ENCODE results near the gene PARN.
"Not testable (repeated sequence)": the region's sequence is repeated elsewhere in the genome, so short reads cannot be mapped to it uniquely, and the experiment has no call there.

GRCh38 chr16:14580926-14581325 lies 49.1 kb downstream of the PARN start:
- TF ChIP-seq, protein P1, sequence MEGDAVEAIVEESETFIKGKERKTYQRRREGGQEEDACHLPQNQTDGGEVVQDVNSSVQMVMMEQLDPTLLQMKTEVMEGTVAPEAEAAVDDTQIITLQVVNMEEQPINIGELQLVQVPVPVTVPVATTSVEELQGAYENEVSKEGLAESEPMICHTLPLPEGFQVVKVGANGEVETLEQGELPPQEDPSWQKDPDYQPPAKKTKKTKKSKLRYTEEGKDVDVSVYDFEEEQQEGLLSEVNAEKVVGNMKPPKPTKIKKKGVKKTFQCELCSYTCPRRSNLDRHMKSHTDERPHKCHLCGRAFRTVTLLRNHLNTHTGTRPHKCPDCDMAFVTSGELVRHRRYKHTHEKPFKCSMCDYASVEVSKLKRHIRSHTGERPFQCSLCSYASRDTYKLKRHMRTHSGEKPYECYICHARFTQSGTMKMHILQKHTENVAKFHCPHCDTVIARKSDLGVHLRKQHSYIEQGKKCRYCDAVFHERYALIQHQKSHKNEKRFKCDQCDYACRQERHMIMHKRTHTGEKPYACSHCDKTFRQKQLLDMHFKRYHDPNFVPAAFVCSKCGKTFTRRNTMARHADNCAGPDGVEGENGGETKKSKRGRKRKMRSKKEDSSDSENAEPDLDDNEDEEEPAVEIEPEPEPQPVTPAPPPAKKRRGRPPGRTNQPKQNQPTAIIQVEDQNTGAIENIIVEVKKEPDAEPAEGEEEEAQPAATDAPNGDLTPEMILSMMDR (IDR thresholded peaks at IDR 0.05) = not testable (repeated sequence)
- not testable (repeated sequence) for TF ChIP-seq POLR2A (IDR thresholded peaks at IDR 0.05)

Data from body of pancreas (tissue), 4 donors.